Right ventricle myocardium inferior (tissue), 1 donor: ENCODE data around the gene GBGT1. TPM values are rescaled to one million over a fixed set of nuclear protein-coding genes. Genes with fewer than 3 reads are reported as not detected.
A peak's percentile ranks its signal among the peaks of the same experiment; 100 is the strongest.

ENCODE experiments used
- ATAC-seq: fragments of 200-7000 bp; cut with Tn5 transposase; one replicate; pipeline ENCODE4 v1.9.1; 2020; ENCODE audit warnings: mild to moderate bottlenecking, moderate library complexity
- DNase-seq: peaks from one replicate; pipeline ENCODE4 v3.0.0; 2021; ENCODE audit errors: missing footprints
- intact Hi-C: fragments of 100-400 bp; cut with DNase I; formaldehyde crosslinking; loops from one replicate; pipeline ENCODE4 v1.11.0; 2022
- total RNA-seq: library from RNA; stranded (reverse); fragmentation: NEBNext Ultra II Directional; extraction: Animal tissue kit (Norgen Biotek cat#: 25700); gene quantifications from one replicate; pipeline ENCODE4 v1.2.1, GENCODE V29; 2021
- donor health status: DM: no; HTN: yes; CAD: no; lungs with severe emphysema.

Gene GBGT1
- total RNA-seq, 1 donor from 2014 or later: 8.2 TPM

DNA sequence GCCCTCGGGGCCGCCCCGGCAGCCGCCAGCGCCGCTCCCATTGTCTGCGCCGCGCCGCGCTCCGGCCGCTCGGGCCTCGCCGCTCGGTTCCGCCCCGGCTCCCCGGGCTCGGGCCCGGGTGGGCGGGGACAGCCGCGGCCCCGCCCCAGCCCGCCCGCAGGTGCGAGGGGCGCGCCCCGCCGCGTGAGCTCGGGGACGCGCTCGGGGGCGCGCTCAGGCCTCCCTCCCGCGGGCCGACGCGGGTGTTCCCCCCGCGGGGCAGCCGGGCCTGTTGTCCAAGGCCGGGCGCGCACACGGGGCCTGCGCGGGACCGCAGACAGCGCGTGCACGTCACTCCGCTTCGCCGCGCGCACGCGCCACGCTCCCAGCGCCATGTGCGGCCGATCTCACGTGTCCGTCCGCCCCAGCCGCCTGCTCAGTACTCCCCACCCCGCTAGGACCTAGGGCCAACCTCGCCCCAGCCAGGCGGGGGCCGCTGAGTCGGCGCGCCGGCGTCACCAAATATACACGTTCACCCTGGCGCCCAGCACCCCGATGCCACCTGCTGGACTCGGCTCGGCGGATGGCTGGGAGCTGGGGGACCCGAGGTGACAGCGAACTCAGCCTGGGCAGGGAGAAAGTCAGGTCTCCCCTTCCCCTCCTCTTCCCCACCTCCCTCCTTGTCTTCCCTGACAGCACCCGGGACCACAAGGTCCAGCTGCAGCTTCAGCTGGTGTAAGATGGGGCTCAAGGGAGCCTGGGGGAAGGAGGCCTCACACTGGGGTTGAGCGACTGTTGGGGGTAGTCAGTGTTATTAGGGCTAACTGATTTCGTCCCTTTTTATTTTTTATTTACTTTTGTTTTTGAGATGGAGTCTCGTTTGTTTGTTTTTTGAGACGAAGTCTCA is 14.3 kb downstream of the GBGT1 start:
- DNase-seq (peak; percentile 95), ATAC-seq (peak; percentile 79)
- intact Hi-C loops: loop anchor here (5.0 kb wide), 1 partner anchor 117 kb away; the partner anchor contains the start of gene GTF3C5

DNA sequence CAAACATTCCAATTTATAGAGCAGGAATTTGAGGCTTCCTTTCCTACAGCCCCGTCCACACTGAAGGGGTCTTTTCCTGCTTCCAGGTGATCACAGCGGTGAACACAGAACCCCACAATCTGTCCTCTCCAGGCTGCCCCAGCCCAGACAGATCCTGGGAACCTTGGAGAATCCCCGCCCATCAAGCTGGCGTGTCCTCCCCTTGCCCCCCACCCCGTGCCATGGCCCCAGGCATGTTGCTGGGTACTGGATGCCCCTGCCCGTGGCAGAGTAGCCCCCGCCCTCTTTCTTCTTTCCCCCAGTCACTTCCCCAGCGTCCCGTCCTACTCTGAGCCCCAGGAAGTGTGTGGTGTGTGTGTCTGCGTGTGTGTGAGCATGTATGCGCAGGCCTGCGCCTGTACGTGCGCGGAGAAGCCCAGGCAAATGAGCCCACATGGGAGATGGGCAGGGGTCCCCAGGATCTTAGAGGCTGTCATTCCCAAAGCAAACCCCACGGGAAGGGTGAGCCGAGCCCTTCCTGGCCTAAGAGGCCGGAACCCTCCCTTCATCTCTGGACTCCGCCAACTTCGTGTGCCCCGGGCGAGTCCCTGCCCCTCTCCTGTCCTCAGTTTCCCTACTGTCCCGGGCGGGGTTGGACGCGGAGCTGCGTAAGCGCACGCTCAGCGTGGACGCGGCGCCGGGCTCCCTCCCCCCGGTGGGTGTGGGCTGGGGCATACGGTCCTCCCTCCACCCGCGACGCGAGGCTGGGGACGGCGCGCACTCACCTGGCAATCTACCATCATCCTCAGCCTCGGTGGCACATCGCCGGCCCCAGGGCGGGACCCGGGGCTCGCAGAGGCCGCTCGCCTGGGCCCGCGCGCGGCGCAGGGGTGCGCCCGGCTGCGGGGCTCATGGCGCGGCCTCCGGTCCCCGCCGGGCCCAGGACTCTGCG is 15.2 kb downstream of the GBGT1 start:
- intact Hi-C loops: loop anchor here (5.0 kb wide), 1 partner anchor 116 kb away; the partner anchor contains the start of gene GTF3C5
- ATAC-seq (peak; percentile 31), DNase-seq (no peak)

DNA sequence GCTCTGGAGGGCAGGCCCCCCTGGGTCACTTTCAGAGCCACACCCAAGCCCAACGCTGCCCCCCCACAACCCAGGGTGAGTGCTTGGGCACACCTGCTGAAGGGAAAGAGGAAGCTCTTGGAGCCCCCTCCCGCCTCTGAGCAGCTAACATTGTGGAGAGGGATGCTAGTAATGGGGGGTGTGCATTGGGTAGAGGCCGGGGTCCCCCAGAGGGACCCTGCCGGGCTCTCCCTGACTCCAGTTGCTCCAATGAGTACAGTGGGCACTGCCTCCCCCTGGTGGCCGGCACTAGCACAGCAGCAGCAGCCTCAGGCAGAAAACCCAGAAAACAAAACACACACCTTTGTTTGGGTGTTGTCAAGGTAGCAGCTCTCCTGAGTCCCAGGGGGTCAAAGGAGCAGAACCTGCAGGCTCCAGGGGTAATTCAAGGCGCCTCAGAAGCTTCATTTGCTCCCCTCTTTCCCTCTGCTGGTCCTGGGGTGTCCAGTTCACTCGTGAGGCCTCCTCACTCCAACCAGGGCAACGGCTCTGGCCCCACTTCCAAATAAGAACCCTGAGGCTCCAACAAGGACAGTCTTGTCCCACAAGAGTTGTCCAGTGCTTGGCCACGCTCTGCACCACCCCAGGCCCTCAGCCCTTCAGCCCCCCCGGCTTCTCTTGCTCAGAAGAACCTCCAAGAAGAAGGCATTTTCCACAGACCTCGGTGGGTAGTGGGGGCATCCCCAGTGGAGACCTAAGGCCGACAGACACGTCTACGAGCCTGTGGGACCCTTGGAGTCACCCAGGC is 16.1 kb downstream of the GBGT1 start:
- ATAC-seq: peak; percentile 24
- peak; percentile 91 for DNase-seq
- intact Hi-C loops: loop anchor here (5.0 kb wide), 1 partner anchor 115 kb away; the partner anchor contains the start of gene GTF3C5

DNA sequence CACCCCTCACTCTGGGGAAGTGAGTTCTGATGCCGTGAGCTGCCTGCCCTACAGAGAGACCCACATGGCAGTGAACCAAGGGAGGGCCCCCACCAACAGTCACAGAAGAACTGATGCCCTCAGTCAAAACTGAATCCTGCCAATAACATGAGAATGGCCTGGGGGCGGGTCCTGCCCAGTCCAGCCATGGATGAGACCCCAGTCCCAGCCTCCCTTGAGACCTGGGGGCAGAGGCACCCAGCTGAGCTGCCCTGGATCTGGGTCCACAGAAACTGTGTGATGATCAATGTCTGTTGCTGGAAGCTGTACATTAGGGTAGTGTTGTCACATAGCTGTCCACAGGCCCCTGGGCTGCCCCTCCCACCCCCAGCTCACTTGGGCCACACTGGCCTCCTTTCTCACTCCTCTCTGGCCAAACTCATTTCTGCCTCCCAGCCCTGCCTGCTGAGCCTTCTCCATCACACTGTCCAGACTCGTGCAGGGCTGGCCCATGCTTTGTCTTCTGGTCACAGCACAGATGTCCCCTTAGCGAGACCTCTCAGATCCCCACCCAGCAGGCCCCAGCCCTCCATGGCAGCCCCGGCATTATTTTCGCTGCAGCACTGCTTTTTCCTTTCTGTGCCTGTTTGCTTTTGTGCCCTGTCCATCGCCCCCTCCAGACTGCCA is 16.8 kb downstream of the GBGT1 start:
- DNase-seq: no peak
- ATAC-seq: no peak
- intact Hi-C loops: loop anchor here (5.0 kb wide), 1 partner anchor 115 kb away; the partner anchor contains the start of gene GTF3C5

DNA sequence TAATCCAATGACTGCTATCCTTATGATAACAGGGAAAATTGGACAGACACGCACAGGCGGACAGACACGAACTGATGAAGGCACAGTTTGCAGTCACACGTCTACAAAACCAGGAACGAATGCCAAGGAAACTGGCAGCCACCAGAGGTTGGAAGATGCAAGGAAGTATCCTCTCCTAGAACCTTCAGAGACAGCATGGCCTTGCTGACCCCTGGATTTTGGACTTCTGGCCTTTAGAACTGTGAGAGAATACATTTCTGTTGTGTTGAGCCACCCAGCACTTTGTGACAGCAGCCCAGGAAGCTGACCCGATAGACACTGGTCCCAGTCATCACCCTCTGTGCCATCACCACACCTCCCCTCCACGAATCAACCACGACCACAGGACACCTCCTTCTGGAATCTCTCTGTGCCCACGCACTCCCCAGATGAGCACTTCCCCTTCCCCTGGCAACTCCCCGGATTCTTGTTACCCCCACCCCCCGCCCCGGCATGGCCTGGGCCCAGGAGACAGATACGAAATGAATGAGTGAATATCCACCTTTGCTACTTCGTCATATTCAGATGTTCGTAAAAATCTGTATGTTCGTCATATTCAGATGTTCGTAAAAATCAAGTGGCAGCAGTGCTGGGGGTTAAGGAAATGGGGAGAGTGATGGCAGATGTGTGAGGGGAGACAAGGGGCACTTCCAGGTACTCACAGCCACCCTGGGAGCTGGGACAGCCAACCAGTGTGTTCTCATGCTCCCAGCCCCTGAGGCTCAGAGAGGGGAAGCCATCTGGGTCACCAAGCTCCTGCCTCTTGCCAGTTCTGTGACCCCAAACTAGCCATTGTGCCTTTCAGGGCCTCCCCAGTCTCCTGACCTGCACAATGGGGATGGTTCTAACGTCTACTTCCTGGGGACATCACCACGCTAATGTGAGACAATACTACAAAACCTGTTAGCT is 18.5 kb downstream of the GBGT1 start:
- DNase-seq: no peak
- ATAC-seq: no peak

DNA sequence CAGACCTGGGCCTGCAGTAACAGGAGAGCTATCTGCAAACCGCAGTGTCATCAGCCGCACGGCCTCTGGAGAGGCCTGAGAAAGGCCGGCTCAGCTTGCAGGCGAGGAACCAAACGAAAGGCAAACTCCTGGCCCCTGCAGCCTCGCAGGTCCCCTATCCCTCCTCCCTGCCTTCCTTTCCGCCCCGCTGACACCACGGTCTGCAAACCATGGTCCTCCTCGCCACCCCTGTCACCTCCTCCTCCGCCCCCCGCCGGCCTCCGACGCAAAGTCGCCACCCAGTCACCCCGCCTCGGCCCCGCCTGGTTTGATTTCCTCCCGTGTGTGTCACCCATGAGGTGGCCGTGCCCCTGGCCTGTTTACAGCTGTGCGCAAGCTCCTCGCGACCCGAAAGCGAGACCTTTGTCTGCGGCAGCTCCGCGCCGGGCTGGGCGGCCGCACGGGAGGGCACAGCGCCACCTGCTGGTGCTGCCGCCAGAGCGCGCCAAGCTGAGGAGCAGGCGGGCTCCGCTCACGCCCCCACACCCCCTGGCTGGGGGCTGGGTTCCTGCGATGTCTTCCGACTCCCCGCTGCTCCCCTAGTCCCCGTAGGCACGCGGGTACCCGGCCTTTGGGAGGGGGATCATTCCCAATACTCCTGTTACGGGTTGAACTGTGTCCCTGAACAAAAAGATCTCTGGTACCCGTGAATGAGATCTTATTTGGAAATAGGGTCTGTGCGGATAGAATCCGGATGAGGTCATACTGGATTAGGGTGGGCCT is 19.4 kb downstream of the GBGT1 start:
- ATAC-seq: peak; percentile 13
- intact Hi-C loops: loop anchor here (1.0 to 2.0 kb wide), 2 partner anchors 24 to 41 kb away; partner anchors contain the start of gene RALGDS

More for the DNA sequence above, 18.5 kb downstream of the GBGT1 start:
- intact Hi-C loops: loop anchor here (1.0 to 5.0 kb wide), 3 partner anchors 24 to 113 kb away; partner anchors contain the start of genes GTF3C5 and RALGDS

DNA sequence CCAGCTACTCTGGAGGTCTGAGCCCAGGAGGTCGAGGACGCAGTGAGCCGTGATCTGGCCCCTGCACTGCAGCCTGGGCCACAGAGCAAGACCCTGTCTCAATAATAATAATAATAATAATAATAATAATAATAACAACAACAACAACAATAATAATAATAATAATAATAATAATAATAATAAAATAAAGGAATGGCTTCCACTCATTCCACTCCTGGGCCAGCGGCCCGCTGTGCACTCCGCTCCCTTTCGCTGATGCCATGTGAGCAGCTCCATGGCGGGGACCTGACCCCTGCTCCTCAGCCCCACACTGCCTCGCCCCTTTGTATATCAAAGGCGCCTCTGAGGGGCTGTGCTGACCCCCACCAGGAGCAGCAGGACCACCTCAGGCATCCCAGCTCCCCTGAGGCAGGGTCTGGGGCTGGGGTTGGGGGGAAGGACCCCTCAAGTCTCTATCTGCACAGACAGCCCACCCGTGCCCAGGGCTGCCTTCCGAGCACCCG is 20.0 kb downstream of the GBGT1 start:
- intact Hi-C loops: loop anchor here (1.0 to 2.0 kb wide), 2 partner anchors 23 to 40 kb away; partner anchors contain the start of gene RALGDS
- no peak for DNase-seq
- ATAC-seq: no peak

More for the DNA sequence above, 19.4 kb downstream of the GBGT1 start:
- DNase-seq: peak; percentile 86

DNA sequence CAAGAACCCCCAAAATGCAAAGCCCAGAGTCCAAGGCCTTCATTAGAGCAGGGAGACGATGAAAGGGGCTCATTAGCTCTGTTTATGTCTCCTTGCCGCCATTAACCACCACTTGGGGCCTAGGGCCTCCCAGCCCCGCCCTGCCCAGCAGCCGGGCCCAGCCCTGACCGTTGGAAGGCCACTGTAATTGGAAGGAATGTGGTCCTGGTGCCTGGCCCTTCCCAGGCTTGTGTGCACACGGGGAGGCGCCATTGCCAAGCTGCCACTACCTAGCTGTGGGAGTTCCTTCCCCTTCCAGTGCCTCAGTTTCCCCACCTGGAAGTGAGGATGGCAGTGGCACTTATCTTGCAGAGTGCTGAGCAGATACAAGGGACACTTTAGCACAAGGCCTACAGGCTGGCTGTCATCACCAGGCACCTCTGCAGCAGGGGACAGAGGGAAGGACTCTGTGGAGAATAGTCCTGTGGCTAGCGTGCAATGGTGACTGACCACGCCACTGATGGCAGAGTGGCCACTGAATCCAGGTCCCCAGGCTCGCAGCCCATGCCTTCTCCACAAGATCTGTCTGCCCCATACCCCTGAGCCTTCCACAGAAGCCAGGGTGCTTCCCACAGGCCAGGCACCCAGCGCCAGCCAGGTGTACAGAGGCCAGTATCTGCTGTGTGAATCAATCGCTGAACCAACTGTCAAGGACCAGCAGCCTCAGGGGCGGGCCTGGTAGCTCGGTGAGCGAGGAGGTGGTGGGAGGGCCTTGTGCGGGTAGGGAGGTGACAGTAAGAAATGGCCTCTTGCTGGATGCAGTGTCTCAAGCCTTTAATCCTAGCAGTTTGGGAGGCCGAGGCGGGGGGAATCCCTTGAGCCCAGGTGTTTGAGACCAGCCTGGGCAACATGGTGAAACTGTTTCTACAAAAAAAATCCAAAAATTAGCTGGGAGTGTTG is 20.8 kb downstream of the GBGT1 start:
- ATAC-seq (no peak), DNase-seq (no peak)
- intact Hi-C loops: no loop called here

DNA sequence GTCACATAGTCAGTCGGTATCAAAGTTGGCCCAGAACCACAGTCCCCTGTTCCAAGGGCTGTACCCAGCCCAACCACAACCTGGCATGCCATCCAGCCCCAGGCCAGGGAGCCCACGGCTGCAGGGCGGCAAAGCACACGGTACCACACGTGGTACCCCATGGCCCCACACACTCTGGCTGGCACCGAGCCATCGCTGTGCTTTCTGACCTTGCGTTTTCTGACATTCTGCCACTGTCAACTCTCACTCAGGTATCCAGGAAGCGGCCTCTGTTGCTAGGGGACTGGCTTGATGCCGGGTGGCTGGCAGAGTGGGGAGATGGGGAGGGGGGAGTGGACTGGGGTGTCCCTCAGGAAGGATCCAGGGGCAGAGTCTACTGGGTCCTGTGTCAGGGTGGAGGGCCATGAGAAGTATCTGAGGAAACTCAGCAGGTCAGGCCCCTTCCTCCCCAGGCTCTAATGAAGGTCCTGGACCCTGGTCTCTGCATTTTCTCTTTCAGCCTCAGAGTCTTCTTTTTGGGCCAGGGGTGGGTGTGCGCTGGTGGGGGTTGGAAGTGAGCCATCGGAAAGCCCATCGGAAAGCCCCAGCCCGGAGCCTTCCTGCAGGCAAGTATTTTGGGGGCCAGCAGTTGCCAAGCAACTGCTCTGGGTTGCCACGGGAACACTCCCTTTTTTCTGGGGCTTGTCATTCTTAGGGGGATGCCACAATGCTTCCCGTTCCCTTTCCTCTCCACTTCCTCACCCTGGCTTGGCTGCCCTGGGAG is 21.7 kb downstream of the GBGT1 start:
- ATAC-seq: peak; percentile 50
- DNase-seq: peak; percentile 88
- intact Hi-C loops: loop anchor here (2.0 kb wide), 1 partner anchor 87 kb away; no protein-coding TSS in a partner anchor

DNA sequence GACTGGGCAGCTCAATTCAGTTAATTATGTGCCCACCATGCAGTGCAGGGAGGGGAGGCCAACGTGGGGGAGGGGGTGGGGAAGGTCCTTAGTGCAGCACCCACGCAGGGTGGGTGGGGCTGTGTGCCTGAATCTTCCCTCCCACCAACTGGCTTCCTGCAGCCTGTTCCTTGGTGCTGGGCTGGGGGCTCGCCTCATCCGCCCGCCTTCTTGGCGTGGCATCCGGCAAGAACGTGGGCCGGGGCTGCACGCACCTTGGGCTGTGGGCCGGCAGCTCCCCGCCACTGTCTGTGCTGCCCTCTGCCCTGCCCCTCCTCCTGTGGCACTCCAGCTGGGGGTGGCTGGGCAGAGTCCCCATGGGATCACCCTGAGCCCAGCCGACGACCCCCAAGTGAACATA is 23.1 kb downstream of the GBGT1 start:
- no peak for ATAC-seq
- DNase-seq: no peak
- intact Hi-C loops: loop anchor here (2.0 kb wide), 1 partner anchor 86 kb away; no protein-coding TSS in a partner anchor

DNA sequence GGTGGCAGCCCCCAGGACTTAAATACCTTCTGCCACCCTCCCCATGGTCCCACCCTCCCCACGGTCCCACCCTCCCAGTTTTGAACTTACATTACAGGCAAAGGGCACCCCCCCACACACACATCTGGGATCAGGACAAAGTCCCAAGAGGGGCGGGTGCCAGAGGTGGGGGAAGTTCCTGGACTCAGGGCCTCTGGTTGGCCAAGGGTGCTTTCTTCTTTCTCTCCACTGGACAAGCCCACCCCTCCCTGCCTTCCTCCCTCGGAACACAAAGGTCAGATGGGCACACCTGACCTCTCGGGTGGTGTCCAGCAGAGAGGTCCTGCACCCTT is 23.6 kb downstream of the GBGT1 start:
- ATAC-seq (no peak), DNase-seq (no peak)
- intact Hi-C loops: loop anchor here (2.0 kb wide), 1 partner anchor 85 kb away; no protein-coding TSS in a partner anchor

DNA sequence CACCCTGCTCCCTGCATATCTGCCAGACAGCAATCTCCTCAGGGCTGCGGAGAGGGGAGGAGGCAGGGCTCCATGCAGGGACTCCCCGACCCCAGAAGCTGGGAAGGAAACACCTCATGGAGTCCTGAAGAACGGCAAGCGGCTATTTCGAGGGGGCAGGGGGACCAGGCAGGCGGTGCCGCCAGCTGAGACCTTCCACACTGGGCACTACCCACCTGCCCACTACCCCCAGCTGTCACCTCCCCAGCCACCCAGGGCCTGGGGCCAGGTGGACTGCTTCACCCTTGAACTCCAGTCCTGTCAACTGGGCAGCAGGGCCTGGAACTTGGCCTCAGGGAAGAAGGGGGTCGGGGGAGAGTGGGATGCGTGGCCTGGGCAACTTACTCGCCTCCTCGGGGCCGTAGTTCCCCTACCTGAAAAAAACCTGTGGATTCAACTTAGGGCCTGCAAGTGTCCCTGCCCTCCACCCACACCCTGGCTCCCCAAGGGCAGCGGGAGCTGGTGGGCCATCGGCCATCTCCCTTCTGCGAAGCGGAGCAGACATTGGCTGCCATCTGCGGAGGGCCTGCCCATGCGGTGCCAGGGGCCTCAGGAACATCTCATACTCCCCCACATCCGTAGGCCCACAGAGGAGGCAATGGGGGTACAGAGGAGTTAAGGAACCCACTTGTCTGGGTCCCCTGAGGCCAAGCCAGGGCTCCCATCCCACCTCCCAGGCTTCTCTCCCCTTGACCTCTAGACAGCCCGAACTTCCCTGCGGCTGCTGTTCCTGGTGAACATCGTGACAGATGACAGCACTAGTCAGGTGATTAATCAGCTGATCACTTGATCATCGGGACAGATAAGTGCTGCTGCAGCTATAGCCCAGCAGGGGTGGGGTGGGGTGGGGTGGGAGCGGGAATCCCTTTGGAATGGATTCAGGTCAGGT is 24.2 kb downstream of the GBGT1 start:
- no peak for ATAC-seq
- DNase-seq: no peak
- intact Hi-C loops: loop anchor here (2.0 kb wide), 1 partner anchor 85 kb away; no protein-coding TSS in a partner anchor
